GM12878 (cell line): ENCODE measurements around the gene ATP13A4.

ENCODE experiments used
- CREB1 ChIP-seq: IDR thresholded peaks from 2 replicates; pipeline ENCODE4 v1.6.1; 2012; ENCODE audit warnings: low read depth, mild to moderate bottlenecking, inconsistent platforms
- EED ChIP-seq: sonication (generic); IDR thresholded peaks from 2 replicates; pipeline ENCODE4 v1.6.1; 2016; ENCODE audit warnings: antibody characterized with exemption, low read depth
- EZH2 ChIP-seq: IDR thresholded peaks from 2 replicates; pipeline ENCODE4 v1.6.1; 2012; ENCODE audit warnings: low read depth, mild to moderate bottlenecking, control low read depth, inconsistent platforms, low read length, borderline replicate concordance; ENCODE audit not compliant: control insufficient read depth
- POLR2A ChIP-seq: IDR thresholded peaks from 2 replicates; pipeline ENCODE4 v1.6.1; 2011; ENCODE audit warnings: low read depth, mild to moderate bottlenecking, low read length
- POLR2AphosphoS5 ChIP-seq: IDR thresholded peaks from 2 replicates; pipeline ENCODE4 v1.6.1; 2011; ENCODE audit warnings: mild to moderate bottlenecking, low read length, inconsistent platforms
- RBBP5 ChIP-seq: fragments of 200-600 bp; sonication (generic); conservative IDR thresholded peaks from 2 replicates; pipeline ENCODE4 v1.6.1; 2016

GRCh38 chr3:193488741-193489140 lies 66.0 kb downstream of the ATP13A4 start:
- TF ChIP-seq POLR2A (no peak), EED (no peak), RBBP5 (no peak), EZH2 (no peak), CREB1 (no peak), POLR2AphosphoS5 (no peak)
